HG03520 (cell line): ENCODE results near the gene PPP4R3A.
"Not testable (repeated sequence)": the region's sequence is repeated elsewhere in the genome, so short reads cannot be mapped to it uniquely, and the experiment has no call there.

Experiments used
- ATAC-seq: cut with Tn5 transposase; IDR thresholded peaks from one replicate; pipeline ENCODE4 v1.9.1; 2021; ENCODE audit warnings: mild to moderate bottlenecking, moderate library complexity; ENCODE audit not compliant: unreplicated experiment

PPP4R3A gene

GRCh38 chr14:91510171-91511042, at the start of gene PPP4R3A:
Gene PPP4R3A (minus strand): TSS chr14:91510310. CDS start chr14:91509647, 663 bp downstream.
- ATAC-seq = peak; percentile 75

- ATAC-seq = no peak
Observed at GRCh38 chr14:91555531-91555930, 45.4 kb upstream of the PPP4R3A start.

GRCh38 chr14:91554535-91555332, 44.6 kb upstream of the PPP4R3A start:
- ATAC-seq = no peak

GRCh38 chr14:91548108-91548507, 38.0 kb upstream of the PPP4R3A start:
- no peak for ATAC-seq

- ATAC-seq = no peak
Observed at GRCh38 chr14:91545946-91546716, 36.0 kb upstream of the PPP4R3A start.

- no peak for ATAC-seq
Observed at GRCh38 chr14:91545204-91545603, 35.1 kb upstream of the PPP4R3A start.

- ATAC-seq = no peak
Observed at GRCh38 chr14:91536327-91536726, 26.2 kb upstream of the PPP4R3A start.

- ATAC-seq = not testable (repeated sequence)
Observed at GRCh38 chr14:91534059-91534458, 23.9 kb upstream of the PPP4R3A start.

- no peak for ATAC-seq
Observed at GRCh38 chr14:91533623-91534022, 23.5 kb upstream of the PPP4R3A start.

GRCh38 chr14:91523972-91524371, 13.9 kb upstream of the PPP4R3A start:
- ATAC-seq = no peak

GRCh38 chr14:91521061-91521640, 11.0 kb upstream of the PPP4R3A start:
- ATAC-seq = no peak

- ATAC-seq = no peak
Observed at GRCh38 chr14:91520138-91520537, 10.0 kb upstream of the PPP4R3A start.

- ATAC-seq = no peak
Observed at GRCh38 chr14:91519239-91520036, 9.3 kb upstream of the PPP4R3A start.

- ATAC-seq = no peak
Observed at GRCh38 chr14:91516663-91517388, 6.7 kb upstream of the PPP4R3A start.

GRCh38 chr14:91515979-91516378, 5.9 kb upstream of the PPP4R3A start:
- ATAC-seq = no peak

GRCh38 chr14:91511043-91511383, 903 bp upstream of the PPP4R3A start:
- ATAC-seq = no peak

- ATAC-seq = peak; percentile 21
Observed at GRCh38 chr14:91509878-91510170, 286 bp downstream of the PPP4R3A start.

- peak; percentile 10 for ATAC-seq
Observed at GRCh38 chr14:91509083-91509877, 830 bp downstream of the PPP4R3A start.

- ATAC-seq = no peak
Observed at GRCh38 chr14:91508105-91508504, 2.0 kb downstream of the PPP4R3A start.
